Stimulated activated CD8-positive, alpha-beta memory T cell treated with anti-CD3 and anti-CD28 coated beads, Interleukin-12 subunit alpha, Interleukin-12 subunit beta, amount 100 ng/mL, for 4 hours (primary cell): ENCODE measurements around the gene BTN3A1.

ENCODE experiments used
- DNase-seq: peaks from one replicate; pipeline ENCODE4 v3.0.0-alpha.2; 2020; ENCODE audit warnings: low read depth

Gene BTN3A1

DNA sequence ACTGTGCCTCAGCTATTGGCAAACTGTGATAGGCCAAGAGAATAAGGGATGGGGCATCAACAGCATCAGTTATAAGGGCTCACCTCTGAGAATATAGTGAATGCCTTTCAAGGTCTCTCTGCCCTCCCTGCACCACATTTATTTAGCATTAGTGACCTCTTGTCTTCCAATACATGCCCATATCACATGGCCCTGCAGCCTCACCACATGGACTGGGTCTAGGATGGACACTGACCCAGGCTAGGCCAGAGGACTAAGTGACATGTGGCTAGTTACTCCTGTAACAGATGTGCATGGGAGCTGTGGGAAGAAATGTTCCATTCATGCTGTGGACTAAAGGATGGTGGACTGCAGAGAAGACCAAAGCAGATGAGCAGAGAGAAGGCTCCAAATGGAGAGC, 22.3 kb upstream of the BTN3A1 start:
- DNase-seq = no peak

DNA sequence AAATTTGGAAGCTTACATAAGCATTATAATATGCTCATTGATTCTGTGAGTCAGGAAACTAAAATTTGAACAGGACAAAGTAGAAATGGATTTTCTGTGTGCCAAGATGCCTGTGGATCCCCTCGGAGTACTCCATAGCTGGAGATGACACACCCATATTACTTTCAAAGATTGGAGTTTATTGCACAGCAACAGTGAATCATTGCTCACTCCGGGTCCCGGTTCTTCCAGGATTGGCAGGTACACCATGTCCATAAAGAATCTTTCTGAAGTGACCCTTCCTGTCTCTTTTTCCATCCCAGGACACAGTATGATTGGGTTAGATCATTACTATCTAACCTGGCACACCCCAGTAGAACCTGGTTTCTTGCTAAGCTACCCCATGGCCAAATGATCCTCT, 21.8 kb upstream of the BTN3A1 start:
- DNase-seq = no peak

DNA sequence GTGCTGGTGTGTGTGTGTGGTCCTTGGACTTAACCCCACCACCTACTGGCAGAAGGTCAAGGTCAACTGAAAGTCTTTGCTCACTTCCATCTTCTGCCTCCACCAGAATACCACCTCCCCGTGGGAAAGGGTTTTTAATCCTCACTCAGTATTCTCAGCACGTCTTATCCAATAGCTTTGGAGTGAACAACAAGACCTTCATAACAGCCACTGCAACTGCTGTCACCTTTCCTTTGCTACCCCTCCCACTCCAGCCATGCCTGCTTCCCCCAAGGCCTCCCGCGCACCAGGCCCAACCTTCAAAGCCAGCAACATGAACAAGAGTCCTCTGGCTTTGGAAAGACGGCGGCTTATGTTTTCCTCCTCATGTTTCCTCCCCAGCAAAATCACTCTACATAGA, 20.0 kb upstream of the BTN3A1 start:
- DNase-seq = no peak

DNA sequence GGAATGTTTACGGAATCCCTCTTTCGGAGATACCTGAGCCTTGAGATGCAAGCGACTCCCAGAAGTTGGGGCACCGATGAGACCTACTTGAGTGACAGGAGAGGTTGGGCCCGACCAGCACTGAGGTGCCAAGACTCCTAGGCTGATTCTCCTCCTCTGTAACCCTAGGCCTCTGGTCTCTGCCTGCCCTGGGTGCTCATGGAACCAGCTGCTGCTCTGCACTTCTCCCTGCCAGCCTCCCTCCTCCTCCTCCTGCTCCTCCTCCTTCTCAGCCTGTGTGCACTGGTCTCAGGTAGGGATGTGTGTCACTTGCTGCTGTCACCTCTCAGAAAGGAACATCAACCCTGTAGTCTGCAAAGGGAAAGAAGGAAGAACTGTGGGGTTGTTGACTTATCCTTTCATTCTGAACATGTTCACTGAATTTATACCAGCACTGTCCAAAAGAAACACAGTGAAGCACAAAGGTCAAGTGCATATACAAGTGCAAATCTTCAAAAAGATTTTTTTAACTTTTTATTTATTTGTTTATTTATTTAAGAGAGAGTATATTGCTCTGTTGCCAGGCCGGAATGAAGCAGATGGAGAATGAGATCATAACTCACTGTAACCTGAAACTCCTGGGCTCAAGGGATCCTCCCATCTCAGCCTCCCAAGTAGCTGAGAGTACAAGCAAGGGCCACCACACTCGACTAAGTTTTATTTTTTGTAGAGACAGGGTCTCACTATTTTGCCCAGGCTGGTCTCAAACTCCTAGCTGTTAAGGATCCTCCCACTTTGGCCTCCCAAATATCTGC, 18.3 kb upstream of the BTN3A1 start:
- DNase-seq = no peak

DNA sequence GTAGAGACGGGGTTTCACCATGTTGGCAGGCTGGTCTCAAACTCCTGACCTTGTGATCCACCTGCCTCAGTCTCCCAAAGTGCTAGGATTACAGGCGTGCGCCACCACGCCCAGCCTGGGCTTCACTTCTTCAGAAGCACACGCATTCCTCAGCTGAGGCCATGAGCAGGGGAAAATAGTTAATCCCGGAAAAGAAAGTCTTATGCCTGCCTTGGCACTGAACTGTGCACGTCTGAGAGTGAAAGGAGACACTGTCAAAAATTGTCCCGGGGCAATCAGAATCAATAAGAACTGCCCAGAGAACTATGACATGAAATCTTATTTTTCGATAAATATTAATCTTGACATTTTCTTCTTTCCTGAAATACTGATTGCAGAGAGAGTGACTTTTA, 16.3 kb upstream of the BTN3A1 start:
- no peak for DNase-seq

DNA sequence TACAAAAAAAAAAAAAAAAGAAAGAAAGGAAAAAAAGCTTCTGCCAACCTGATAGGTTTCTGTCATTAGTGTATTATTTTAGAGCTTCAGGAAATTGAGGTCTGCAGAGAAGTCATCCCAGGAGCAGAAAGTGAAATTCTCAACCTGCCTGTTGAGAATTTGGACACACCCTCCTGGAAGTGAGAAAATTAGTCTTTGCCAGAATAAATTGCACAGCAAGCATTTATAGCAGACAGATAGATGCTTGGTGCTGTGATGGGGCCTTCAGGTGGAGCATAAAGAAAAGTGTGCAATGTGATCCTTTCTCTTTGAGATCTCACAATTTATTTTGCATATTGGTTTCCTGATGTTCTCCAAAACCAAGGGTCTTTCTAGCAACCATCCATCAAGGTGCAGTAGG, 14.5 kb upstream of the BTN3A1 start:
- no peak for DNase-seq

DNA sequence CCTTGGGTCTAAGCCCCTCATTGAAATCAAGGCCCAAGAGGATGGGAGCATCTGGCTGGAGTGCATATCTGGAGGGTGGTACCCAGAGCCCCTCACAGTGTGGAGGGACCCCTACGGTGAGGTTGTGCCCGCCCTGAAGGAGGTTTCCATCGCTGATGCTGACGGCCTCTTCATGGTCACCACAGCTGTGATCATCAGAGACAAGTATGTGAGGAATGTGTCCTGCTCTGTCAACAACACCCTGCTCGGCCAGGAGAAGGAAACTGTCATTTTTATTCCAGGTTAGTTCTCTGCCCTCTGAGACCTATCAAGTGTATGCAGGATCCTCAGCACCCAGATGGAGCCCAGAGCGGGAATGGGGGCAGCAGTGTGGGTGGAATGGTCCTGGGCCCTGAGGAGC, 14.1 kb upstream of the BTN3A1 start:
- DNase-seq = no peak

DNA sequence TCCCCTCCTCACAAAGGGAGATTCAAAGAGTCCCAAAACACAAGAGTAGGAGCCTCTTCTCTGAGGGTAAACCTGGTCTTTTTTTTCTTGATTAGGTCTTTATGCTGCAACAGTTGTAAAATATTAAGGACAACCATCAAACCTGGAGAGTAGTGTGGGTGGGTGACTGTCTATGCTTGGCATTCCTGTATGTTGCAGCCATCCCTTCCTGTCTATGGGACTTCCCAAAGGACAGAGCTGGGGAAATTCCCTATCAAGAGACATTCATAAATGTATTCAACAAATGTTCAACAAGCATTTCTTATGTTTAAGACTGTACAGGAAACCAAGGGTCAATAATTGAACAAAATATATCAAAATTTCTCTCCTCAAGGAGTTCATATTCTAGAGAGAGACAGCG, 13.6 kb upstream of the BTN3A1 start:
- no peak for DNase-seq

DNA sequence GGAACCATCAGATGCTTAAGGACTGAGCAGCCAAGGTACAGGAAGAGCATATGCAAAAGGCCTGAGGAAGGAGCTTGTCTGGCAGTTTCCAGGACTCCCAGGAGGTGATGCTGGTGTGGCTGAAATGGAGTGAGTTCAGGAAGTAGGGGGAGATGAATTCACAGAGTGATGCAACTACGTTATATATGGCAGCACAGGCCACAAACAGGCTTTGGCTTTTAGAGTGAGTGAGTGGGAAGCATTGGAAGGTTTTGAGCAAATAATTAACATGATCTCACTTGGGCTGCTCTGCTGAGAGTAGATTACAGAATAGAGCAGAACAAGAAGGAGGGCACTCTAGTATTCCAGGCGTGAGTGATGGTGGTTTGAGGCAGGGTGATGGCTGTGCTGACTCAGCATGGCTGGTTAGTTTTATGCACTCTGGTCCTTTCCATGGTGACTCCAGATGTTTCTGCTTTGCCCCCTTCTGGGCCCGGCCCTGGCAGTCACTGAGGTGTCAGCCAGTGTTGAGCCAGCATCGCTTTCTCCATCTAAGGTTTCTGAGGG, 12.7 kb upstream of the BTN3A1 start:
- DNase-seq = no peak

DNA sequence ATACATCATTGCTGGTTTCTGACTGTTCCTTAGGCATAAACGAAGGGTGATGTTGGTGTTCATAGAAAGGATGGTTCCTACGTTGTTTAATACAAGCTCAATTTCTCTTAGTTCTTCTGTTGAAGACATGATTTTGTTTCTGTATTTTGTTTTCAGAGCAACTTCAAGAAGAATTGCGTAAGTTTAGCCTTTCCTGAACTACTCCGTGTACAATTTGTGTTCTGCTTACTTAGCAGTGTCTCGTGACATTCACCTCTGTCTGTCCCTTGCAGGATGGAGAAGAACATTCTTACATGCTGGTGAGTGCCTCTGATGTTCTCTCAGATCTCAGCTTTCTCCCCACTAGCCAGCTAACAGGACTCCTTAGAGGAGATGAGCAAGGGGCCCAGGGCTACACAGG, 11.5 kb upstream of the BTN3A1 start:
- no peak for DNase-seq

DNA sequence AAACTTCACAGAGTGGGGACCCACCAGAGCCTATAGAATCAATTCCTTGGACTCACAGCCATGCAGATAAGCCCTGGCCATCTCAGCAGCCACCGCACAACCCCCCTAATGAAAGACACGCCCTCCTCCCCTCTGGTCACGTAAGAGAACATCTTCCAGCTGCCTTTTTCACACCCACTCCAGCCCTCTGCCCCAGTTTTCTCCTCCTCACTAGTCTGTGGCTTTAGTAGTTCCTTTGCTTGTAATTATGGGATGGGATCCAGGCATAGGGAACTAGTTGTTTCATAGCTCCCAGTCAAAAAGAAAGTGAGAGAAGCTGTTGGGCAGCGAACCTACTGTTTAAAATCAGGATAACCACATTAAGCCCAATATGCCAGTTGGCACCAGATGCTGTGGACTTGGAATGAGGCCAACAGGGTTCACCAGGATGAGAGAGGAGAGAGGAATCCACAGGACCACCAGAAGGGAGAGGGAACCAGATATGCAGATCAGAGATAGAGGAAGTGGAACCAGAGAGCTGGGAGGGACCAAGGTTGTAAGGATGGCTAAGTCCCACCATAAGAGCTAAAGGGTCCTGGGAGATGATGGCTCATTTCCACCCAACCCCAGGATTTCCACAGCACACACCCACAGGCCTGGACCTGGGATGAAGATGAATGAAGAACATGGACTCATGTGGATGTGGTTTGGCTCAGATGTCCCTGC, 9.0 kb upstream of the BTN3A1 start:
- DNase-seq = no peak

DNA sequence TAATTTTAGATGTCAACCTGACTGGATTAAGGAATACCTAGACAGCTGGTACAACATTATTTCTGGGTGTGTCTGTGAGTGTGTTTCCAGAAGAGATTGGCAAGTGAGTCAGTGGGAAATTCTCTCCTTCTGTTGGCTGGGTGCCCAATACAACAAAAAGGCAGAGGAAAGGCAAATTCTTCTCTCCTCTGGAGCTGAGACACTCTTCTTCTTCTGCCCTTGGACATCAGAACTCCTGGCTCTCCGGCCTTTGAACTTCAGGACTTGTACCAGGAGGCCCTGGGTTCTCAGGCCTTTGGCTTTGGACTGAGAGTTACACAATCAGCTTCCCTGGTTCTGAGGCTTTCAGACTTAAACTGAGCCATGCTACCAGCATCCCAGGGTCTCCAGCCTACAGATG, 7.8 kb upstream of the BTN3A1 start:
- DNase-seq = no peak

DNA sequence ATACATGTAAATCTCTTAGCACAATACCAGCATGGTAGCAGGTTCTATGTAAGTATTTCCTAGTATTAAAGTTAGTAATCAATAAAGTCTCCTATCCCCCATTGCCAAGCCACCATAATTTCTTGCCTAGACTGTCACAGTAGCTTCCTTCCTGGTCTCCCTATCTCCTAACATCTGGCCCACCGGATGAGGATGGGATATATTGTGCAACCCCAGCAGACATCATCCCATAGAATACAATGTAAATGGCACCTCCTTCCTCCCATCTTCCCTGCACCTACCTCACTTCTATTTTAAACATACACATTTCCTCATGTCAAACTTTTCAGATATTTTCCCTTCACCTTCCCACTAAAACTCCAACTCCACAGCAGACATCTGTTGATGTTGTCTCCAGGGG, 3.5 kb upstream of the BTN3A1 start:
- no peak for DNase-seq

DNA sequence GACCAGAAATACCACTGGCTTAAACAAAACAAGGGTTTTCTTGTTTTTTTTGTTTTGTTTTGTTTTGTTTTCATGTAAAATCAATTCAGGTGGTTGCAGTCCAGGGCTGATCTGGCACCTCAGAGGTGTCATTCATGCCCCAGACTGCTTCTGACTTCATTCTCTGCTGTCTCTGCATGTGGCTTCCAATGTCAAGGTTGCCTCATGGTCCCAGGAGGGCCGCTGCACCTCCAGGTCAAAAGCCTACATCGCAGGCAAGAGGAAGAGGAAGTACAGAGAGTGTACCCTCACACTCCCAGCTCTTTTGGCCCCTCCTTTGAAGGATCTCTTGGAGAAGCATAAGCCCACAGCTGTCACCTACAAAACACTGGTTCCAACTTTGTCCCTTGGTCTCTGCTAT, 1.4 kb upstream of the BTN3A1 start:
- no peak for DNase-seq

DNA sequence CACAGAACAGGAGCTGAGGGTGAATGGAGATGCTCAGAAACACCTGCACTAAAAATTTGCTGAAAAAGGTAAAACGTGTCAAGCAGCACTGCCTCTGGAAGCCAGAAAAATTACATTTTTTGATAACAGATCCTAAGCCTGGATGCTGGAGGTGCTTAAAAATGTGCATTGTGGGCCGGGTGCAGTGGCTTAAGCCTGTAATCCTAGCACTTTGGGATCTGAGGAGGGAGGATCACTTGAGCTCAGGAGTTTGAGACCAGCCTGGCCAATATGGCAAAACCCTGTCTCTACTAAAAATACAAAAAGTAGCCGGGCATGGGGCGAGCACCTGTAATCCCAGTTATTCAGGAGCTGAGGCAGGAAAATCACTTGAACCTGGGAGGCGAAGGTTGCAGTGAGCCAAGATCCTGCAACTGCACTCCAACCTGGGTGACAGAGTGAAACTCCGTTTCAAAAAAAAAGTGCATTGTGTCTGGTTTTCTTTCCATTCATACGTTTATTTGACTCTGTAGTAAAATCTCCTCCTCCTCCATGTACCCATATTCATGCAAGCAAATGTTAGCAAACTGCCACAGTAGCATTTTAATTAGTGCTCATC, 587 bp upstream of the BTN3A1 start:
- no peak for DNase-seq

DNA sequence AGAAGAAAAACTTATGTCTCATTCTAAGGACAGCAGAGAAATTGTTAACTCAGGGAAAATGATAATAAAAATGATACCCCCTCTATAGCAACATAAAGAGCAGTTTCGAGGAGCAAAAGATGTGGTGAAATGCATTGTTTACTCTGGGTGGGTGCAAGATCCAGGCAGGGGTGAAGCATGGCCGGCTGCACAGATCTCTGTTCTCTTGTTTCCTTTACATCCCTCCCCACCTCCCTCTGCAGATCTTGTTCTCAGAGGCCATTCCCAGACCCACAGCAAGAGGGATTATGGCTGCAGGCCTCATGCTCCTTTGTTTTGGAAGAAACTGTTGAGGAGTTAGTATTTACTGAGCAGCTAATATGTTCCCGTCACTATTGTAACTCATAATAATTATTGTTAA, 1.8 kb downstream of the BTN3A1 start:
- no peak for DNase-seq

DNA sequence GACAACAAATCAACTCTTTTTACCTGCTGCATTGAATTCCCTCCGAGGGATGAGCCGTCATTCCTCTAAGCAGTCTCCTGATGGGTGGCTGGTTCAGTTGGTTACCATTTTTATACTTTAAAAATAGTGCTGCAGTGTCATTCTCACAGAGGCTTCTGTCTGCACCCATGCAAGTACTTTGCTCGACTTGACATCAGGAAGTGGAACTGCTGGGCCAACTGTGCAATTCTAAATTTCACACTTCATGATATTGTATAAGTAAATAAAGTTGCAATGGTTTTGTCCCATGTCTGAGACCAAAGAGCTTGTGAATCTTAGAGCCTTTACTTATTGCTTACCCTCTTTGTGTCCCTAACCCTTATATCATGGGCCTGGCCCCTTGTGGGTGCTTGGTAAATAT, 2.5 kb downstream of the BTN3A1 start:
- no peak for DNase-seq

DNA sequence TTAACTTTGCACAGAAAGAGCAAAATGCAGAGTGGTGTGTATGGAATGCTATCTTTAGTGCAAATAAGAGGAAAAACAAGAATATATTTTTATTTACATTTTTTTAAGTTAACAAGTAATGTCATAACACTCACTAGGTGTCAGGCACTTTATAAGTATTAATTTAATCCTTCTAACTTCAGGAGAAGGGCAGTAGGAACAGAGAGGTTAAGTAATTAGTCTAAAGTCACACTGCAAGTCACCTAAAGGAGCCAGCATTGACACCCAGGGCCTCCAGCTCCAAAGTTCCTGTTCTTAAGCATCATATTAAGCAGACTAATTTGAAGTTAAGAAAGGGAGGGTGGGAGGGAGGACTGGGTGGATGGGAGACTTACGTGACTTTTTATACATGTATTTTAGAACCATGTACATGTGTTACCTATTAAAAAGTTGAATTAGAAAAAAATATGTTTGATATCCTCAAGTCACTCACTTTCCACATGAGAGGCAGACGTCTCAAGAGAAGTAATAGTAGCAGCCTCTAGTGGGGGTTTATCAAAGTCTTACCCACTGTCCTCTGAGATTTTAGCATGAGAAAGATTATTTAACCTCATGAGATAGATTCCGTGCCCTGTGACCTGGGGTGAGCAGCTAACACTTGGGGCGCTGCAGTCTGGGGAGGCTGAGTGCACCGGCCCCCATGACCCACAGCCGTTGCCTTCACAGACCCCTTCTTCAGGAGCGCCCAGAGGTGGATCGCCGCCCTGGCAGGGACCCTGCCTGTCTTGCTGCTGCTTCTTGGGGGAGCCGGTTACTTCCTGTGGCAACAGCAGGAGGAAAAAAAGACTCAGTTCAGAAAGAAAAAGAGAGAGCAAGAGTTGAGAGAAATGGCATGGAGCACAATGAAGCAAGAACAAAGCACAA, 7.0 kb downstream of the BTN3A1 start:
- DNase-seq = no peak

DNA sequence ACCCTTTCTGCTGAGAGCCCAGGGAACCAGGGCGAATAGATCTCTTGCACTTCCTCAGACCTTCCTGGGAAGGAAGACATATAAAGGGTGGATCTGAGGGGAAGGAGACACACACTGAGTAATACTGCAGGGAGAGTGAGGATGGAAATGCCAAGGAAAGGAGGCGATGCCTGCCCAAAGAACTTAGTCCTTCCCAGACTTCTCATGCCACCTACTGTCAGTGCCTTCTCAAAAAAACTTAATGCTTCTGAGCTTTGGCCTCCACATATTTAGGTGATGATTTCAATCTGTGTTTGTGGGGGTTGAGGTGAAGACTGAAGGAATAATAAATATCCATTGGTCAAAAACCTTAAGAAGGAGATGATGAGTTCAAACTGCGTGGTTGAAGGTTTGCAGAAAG, 9.7 kb downstream of the BTN3A1 start:
- DNase-seq = no peak

DNA sequence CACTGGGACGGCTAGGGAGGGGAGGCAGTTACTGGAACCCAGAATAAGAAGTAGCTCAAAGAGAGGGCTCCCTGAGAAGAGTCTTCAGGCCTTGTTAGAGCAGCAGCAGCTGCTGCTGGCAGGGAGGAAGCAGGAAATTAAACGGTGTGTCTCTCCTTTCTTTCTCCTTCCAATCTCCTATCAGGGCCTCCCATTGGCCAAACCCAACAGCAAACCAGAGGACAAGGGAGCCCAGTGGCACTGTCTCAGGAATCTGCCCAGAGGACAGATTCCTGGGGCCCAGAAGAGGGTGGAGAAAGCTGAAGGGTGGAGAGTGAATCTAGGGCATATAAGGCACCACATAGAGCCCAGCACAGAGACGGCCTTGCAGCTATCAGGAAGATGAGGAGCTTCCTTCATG, 10.2 kb downstream of the BTN3A1 start:
- no peak for DNase-seq

DNA sequence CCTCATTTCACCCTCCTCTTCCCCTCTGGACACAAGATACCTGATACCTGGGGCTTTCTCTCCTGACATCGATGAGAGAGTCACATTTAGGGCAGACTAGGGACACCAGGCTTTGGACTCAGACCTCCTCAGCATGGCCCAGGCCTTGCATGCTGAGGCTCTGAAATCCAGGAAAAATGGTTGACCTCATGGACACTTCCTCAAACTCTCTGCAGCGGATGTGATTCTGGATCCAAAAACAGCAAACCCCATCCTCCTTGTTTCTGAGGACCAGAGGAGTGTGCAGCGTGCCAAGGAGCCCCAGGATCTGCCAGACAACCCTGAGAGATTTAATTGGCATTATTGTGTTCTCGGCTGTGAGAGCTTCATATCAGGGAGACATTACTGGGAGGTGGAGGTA, 10.9 kb downstream of the BTN3A1 start:
- no peak for DNase-seq

DNA sequence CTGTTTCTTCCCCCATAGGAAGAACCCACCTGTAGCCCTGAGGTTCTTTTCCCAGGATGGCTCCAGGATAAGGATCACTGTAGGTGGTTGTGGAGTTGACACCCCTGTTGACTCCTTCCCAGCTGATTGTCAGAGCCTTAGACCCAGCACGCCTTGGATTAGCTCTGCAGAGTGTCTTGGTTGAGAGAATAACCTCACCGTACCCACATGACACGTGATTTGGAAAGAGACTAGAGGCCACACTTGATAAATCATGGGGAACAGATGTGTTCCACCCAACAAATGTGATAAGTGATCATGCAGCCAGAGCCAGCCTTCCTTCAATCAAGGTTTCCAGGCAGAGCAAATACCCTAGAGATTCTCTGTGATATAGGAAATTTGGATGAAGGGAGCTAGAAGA, 12.2 kb downstream of the BTN3A1 start:
- no peak for DNase-seq
